DOHH2 (cell line): ENCODE data around the gene CEBPZ.

ENCODE experiments used
- H3F3A ChIP-seq: fragments of 200-600 bp; sonication (generic), shearing (Covaris generic); 2 replicates; pipeline ENCODE4 v1.6.0; 2016; ENCODE audit warnings: antibody characterized with exemption, mild to moderate bottlenecking; ENCODE audit not compliant: control insufficient read depth, insufficient read depth
- H3K27ac ChIP-seq: fragments of 200-600 bp; sonication (generic); 2 replicates; pipeline ENCODE4 v1.5.1; 2014; ENCODE audit warnings: low read depth, mild to moderate bottlenecking, low read length, moderate library complexity
- H3K27me3 ChIP-seq: fragments of 200-600 bp; sonication (generic); 2 replicates; pipeline ENCODE4 v1.6.1; 2014; ENCODE audit warnings: mild to moderate bottlenecking, low read length, mixed read lengths; ENCODE audit not compliant: control insufficient read depth
- H3K36me3 ChIP-seq: fragments of 200-600 bp; sonication (generic); 2 replicates; pipeline ENCODE4 v1.6.1; 2014; ENCODE audit warnings: mild to moderate bottlenecking, low read length, moderate library complexity, mixed read lengths; ENCODE audit not compliant: control insufficient read depth
- H3K4me1 ChIP-seq: fragments of 200-600 bp; sonication (generic); 2 replicates; pipeline ENCODE4 v1.6.1; 2014; ENCODE audit warnings: mild to moderate bottlenecking, low read length, mixed read lengths; ENCODE audit not compliant: control insufficient read depth
- H3K4me2 ChIP-seq: fragments of 200-600 bp; sonication (generic); 2 replicates; pipeline ENCODE4 v1.6.0; 2014; ENCODE audit warnings: mild to moderate bottlenecking, low read length, moderate library complexity
- H3K4me3 ChIP-seq: fragments of 200-600 bp; sonication (generic); 2 replicates; pipeline ENCODE4 v1.5.1; 2014; ENCODE audit warnings: mild to moderate bottlenecking, low read length, mixed read lengths
- H3K79me2 ChIP-seq: fragments of 200-600 bp; sonication (generic); 2 replicates; pipeline ENCODE4 v1.6.1; 2014; ENCODE audit warnings: mild to moderate bottlenecking, low read length, mixed read lengths; ENCODE audit not compliant: control insufficient read depth
- H3K9me2 ChIP-seq: fragments of 200-600 bp; sonication (generic); replicated peaks from 2 replicates; pipeline ENCODE4 v1.6.1; 2014; ENCODE audit warnings: mild to moderate bottlenecking, low read length, mixed read lengths; ENCODE audit not compliant: control insufficient read depth
- H3K9me3 ChIP-seq: fragments of 200-600 bp; sonication (generic); 2 replicates; pipeline ENCODE4 v1.6.1; 2014; ENCODE audit warnings: antibody characterized with exemption, low read length, mixed read lengths; ENCODE audit not compliant: control insufficient read depth, insufficient read depth
- H4K20me1 ChIP-seq: fragments of 200-600 bp; sonication (generic); 2 replicates; pipeline ENCODE4 v1.6.0; 2014; ENCODE audit warnings: low read depth, mild to moderate bottlenecking, antibody characterized with exemption, low read length, moderate library complexity; ENCODE audit not compliant: control insufficient read depth, insufficient read depth
- EZH2phosphoT487 ChIP-seq: fragments of 200-600 bp; sonication (generic); IDR thresholded peaks from 2 replicates; pipeline ENCODE4 v1.6.1; 2017; ENCODE audit warnings: borderline replicate concordance, mild to moderate bottlenecking, antibody characterized with exemption, low read length, moderate library complexity, mixed read lengths
- TF ChIP-seq, protein P1 (sequence below): fragments of 200-600 bp; sonication (generic); IDR thresholded peaks from one replicate; pipeline ENCODE4 v1.5.1; 2014; ENCODE audit warnings: antibody characterized with exemption, mild to moderate bottlenecking, low read depth, low read length; ENCODE audit not compliant: poor library complexity, severe bottlenecking

CEBPZ gene

DNA sequence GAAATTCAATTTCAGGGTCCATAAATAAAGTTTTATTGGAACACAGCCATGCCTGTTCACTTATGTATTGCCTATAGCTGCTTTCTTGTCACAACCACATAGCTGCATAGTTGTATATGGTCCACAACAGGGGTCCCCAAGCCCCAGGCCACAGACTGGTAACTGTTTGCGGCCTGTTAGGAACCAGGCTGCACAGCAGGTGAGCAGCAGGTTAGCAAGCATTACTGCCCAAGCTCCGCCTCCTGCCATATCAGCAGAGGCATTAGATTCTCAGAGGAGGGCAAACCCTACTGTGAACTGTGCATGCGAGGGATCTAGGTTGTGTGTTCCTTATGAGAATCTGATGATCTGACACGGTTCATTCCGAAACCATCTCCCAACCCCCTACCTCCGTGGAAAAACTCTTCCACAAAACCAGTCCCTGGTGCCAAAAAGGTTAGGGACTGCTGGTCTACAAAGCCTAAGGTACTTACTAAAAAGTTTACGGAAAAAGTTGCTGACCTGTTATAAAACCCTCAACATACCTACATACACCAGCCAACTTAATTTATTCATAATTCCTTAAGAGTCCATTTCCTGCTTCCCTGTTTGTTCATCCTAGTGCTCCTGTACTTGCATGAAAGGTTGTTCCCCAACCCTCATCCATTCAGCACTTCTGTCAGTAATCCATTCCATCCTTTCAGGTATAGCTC lies 40.1 kb upstream of the CEBPZ start:
- TF ChIP-seq, protein P1, sequence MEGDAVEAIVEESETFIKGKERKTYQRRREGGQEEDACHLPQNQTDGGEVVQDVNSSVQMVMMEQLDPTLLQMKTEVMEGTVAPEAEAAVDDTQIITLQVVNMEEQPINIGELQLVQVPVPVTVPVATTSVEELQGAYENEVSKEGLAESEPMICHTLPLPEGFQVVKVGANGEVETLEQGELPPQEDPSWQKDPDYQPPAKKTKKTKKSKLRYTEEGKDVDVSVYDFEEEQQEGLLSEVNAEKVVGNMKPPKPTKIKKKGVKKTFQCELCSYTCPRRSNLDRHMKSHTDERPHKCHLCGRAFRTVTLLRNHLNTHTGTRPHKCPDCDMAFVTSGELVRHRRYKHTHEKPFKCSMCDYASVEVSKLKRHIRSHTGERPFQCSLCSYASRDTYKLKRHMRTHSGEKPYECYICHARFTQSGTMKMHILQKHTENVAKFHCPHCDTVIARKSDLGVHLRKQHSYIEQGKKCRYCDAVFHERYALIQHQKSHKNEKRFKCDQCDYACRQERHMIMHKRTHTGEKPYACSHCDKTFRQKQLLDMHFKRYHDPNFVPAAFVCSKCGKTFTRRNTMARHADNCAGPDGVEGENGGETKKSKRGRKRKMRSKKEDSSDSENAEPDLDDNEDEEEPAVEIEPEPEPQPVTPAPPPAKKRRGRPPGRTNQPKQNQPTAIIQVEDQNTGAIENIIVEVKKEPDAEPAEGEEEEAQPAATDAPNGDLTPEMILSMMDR: no peak
- TF ChIP-seq EZH2phosphoT487: no peak
- Histone ChIP-seq H3K4me1 (no peaks in the 10 kb centered on the region), H4K20me1 (no peaks in the 10 kb centered on the region), H3K27me3 (no peaks in the 10 kb centered on the region), H3K4me3 (no peak overlapping the region), H3K9me2 (no peaks in the 10 kb centered on the region), H3F3A (peaks cover 5% of the 10 kb centered on the region; the same call in 1 of the 2 replicates), H3K27ac (no peak overlapping the region), H3K79me2 (no peaks in the 10 kb centered on the region), H3K9me3 (no peaks in the 10 kb centered on the region), H3K36me3 (peaks cover 85% of the 10 kb centered on the region), H3K4me2 (no peak overlapping the region)

DNA sequence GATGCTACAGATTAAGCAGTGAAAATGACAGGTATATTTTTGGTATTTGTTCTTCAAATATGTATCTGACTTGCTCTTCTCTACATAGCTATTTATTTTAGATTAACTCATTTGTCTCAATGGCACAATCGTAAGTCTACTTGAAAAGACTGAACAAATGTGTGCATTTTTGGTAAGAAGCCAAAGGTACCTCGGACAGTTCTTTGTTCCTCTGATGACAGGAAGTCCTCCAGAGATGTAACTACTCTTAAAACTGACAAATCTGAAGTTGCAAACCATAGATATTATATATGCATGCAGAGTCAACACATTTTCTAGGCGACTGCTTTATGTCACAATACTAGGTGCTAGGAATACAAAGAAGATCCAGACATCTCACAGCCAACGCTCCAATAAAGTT lies 36.7 kb upstream of the CEBPZ start:
- H4K20me1 ChIP-seq: no peaks in the 10 kb centered on the region
- H3K9me2 ChIP-seq: no peaks in the 10 kb centered on the region
- H3K27me3 ChIP-seq: no peaks in the 10 kb centered on the region
- H3K9me3 ChIP-seq: no peaks in the 10 kb centered on the region
- no peak for TF ChIP-seq EZH2phosphoT487
- TF ChIP-seq, protein P1: no peak
- no peak overlapping the region for H3K27ac ChIP-seq
- H3F3A ChIP-seq: peaks cover 8% of the 10 kb centered on the region; the same call in 1 of the 2 replicates
- H3K36me3 ChIP-seq: peaks cover 62% of the 10 kb centered on the region
- H3K4me2 ChIP-seq: no peak overlapping the region
- H3K4me1 ChIP-seq: peaks cover 10% of the 10 kb centered on the region
- H3K79me2 ChIP-seq: no peaks in the 10 kb centered on the region
- H3K4me3 ChIP-seq: no peak overlapping the region

DNA sequence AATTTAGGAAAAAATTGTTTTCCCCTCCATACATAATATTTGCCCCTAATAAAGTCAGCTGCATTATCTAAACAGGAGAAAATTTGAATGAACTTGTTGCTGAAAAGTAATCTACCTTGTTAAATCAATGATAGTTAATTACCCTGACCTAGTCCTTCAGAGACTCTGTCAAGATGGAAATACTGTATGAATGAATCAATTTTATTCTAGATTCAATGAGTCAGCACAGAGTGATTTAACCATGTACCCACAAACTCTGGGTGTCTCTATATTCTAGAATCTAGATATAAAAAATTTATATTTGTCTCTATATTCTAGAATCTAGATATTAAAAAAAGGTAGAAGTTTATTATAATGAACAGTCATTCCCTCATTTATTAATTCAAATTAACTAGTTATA lies 36.3 kb upstream of the CEBPZ start:
- no peak overlapping the region for H3K27ac ChIP-seq
- no peaks in the 10 kb centered on the region for H3K79me2 ChIP-seq
- TF ChIP-seq, protein P1: no peak
- no peak for TF ChIP-seq EZH2phosphoT487
- H4K20me1 ChIP-seq: no peaks in the 10 kb centered on the region
- H3K9me2 ChIP-seq: no peaks in the 10 kb centered on the region
- H3K4me3 ChIP-seq: no peak overlapping the region
- H3K9me3 ChIP-seq: no peaks in the 10 kb centered on the region
- peaks cover 59% of the 10 kb centered on the region for H3K36me3 ChIP-seq
- peaks cover 14% of the 10 kb centered on the region for H3K4me1 ChIP-seq
- H3K27me3 ChIP-seq: no peaks in the 10 kb centered on the region
- H3K4me2 ChIP-seq: no peak overlapping the region
- peaks cover 8% of the 10 kb centered on the region; the same call in 1 of the 2 replicates for H3F3A ChIP-seq
